Natural killer cell (primary cell): Measurements from ENCODE around the gene SPNS2. TPM values are rescaled to one million over a fixed set of nuclear protein-coding genes. Genes with fewer than 3 reads are reported as not detected.

Experiments used
- ATAC-seq, 3 donors: fragments of 150-1000 bp in 2 of 3; fragments of 200-7000 bp in 1 of 3; cut with Tn5 transposase; 1 replicate in 1 of 3; 2 replicates in 2 of 3; pipeline ENCODE4 v1.10.0; 2021; ENCODE audit warnings: mild to moderate bottlenecking in 2 of 3, moderate library complexity in 2 of 3
- DNase-seq, 2 donors: peaks; one replicate each; pipeline versions ENCODE4 v3.0.0 to v3.0.0-alpha.2; 2013 to 2021; ENCODE audit warnings: mixed read lengths in 1 of 2
- H3K27ac ChIP-seq: one replicate; pipeline ENCODE4 v1.5.1; 2013; ENCODE audit warnings: mild to moderate bottlenecking, low read length
- H3K27me3 ChIP-seq: one replicate; pipeline ENCODE4 v1.6.1; 2013; ENCODE audit warnings: low read length; ENCODE audit not compliant: control insufficient read depth, insufficient read depth
- H3K36me3 ChIP-seq: one replicate; pipeline ENCODE4 v1.6.1; 2013; ENCODE audit warnings: low read length; ENCODE audit not compliant: control insufficient read depth, insufficient read depth
- H3K4me1 ChIP-seq: one replicate; pipeline ENCODE4 v1.6.1; 2013; ENCODE audit warnings: low read length; ENCODE audit not compliant: control insufficient read depth, insufficient read depth
- H3K4me3 ChIP-seq: one replicate; pipeline ENCODE4 v1.5.1; 2013; ENCODE audit warnings: low read length
- H3K9me3 ChIP-seq: one replicate; pipeline ENCODE4 v1.6.1; 2013; ENCODE audit warnings: low read length; ENCODE audit not compliant: control insufficient read depth, insufficient read depth
- H3K27ac Mint-ChIP-seq, 2 donors: one replicate each; pipeline ENCODE4 v1.8.0; 2022; ENCODE audit warnings: mild to moderate bottlenecking in 2 of 2, mixed read lengths in 2 of 2, moderate library complexity in 1 of 2
- H3K27me3 Mint-ChIP-seq, 2 donors: one replicate each; pipeline ENCODE4 v1.8.0; 2022; ENCODE audit warnings: low read depth in 2 of 2, mixed read lengths in 2 of 2
- H3K36me3 Mint-ChIP-seq: one replicate; pipeline ENCODE4 v1.8.0; 2022; ENCODE audit warnings: mixed read lengths
- H3K4me1 Mint-ChIP-seq, 2 donors: one replicate each; pipeline ENCODE4 v1.8.0; 2022; ENCODE audit warnings: mixed read lengths in 2 of 2
- H3K4me3 Mint-ChIP-seq: one replicate; pipeline ENCODE4 v1.8.0; 2022; ENCODE audit warnings: mild to moderate bottlenecking, moderate library complexity, mixed read lengths
- H3K9me3 Mint-ChIP-seq, 2 donors: one replicate each; pipeline ENCODE4 v1.8.0; 2022; ENCODE audit warnings: mixed read lengths in 2 of 2
- WGBS: methylation state at CpG from one replicate; pipeline ENCODE4 v1.1.7; 2013; ENCODE audit warnings: missing lambda C conversion rate; ENCODE audit not compliant: insufficient coverage; 5-methylcytosine and 5-hydroxymethylcytosine counted together
- intact Hi-C: fragments of 100-400 bp; cut with micrococcal nuclease; formaldehyde crosslinking; loops from one replicate; pipeline ENCODE4 v1.14.2; 2022
- total RNA-seq, 4 donors: library from RNA; stranded (reverse); fragments of 120-200 nt in 1 of 4; gene quantifications; one replicate each; pipeline versions ENCODE4 v1.2.3 to v1.2.4, GENCODE V29; 2013 to 2022
- TF ChIP-seq, protein P1 (sequence below): fragments of 200-600 bp; IDR thresholded peaks from one replicate; pipeline ENCODE4 v1.8.0; 2022; ENCODE audit warnings: antibody characterized with exemption

SPNS2 gene
- total RNA-seq, 3 donors from 2014 or later (not counting 1 experiment from before 2014, with no cell fraction given) = 0.28 to 0.93 (median 0.43) TPM

DNA sequence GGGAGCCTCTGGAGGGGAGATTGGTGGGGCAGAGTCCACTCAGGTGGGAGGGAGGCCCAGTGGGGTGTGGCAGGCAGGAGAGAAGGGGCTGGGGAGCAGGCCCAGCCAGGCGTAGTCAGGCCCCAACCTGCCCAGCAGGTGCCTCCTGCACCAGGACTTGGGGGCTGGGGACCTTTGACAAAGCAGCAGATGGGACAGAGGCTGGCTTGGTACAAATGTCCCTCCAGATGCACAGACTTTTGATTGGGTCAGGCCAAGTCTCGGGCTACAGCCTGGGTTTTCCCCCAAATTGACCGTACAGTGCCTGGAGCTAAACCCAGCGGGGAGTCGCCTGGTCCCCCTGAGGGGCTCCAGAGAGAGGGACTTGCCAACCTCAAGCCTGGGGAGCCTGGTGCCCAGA, 61.3 kb downstream of the SPNS2 start:
- H3K27ac ChIP-seq = no peak overlapping the region
- no peak overlapping the region for H3K4me3 ChIP-seq
- no peaks in the 10 kb centered on the region for H3K27me3 Mint-ChIP-seq
- H3K9me3 Mint-ChIP-seq = no peaks in the 10 kb centered on the region
- no peak overlapping the region for H3K27ac Mint-ChIP-seq
- intact Hi-C loops = no loop called here
- peaks cover 14 to 22% of the 10 kb centered on the region in 2 donors for H3K4me1 Mint-ChIP-seq
- H3K9me3 ChIP-seq = no peaks in the 10 kb centered on the region
- ATAC-seq (no peak), DNase-seq (no peak)
- 92% methylated on average over 5 of the region's 5 CpGs for WGBS
- H3K36me3 ChIP-seq = no peaks in the 10 kb centered on the region
- TF ChIP-seq, protein P1, sequence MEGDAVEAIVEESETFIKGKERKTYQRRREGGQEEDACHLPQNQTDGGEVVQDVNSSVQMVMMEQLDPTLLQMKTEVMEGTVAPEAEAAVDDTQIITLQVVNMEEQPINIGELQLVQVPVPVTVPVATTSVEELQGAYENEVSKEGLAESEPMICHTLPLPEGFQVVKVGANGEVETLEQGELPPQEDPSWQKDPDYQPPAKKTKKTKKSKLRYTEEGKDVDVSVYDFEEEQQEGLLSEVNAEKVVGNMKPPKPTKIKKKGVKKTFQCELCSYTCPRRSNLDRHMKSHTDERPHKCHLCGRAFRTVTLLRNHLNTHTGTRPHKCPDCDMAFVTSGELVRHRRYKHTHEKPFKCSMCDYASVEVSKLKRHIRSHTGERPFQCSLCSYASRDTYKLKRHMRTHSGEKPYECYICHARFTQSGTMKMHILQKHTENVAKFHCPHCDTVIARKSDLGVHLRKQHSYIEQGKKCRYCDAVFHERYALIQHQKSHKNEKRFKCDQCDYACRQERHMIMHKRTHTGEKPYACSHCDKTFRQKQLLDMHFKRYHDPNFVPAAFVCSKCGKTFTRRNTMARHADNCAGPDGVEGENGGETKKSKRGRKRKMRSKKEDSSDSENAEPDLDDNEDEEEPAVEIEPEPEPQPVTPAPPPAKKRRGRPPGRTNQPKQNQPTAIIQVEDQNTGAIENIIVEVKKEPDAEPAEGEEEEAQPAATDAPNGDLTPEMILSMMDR = no peak
- H3K27me3 ChIP-seq = no peaks in the 10 kb centered on the region
- H3K4me3 Mint-ChIP-seq = no peak overlapping the region
- H3K36me3 Mint-ChIP-seq = no peaks in the 10 kb centered on the region
- H3K4me1 ChIP-seq = peaks cover 7% of the 10 kb centered on the region

DNA sequence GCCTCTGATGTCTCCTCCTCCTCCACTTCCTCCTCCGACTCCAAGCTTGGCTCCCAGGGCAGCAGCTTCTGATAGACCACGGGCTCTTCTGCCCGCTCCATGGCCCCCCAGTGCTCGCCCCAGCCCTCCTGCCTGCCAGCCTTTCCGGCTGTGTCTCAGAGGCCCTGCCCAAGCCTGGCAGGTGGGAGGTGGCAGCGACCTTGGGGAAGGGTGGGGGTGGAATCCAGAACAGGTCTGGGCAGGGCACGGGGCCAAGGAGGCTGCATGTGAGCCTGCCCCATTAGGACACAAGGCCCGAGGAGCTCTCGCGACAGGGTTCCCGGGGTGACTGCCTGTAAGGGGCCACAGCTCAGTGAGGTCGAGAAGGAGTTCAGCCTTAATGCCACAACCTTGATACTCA, 61.7 kb downstream of the SPNS2 start, which contains the start of gene GGT6:
TSS of gene GGT6 (minus strand) at position 157 of the 400 bp plus-strand sequence. CDS start at position 101, 56 bp downstream.
- intact Hi-C loops = no loop called here
- no peak within 1 kb of the TSS for H3K27ac Mint-ChIP-seq
- no peak for ATAC-seq

DNA sequence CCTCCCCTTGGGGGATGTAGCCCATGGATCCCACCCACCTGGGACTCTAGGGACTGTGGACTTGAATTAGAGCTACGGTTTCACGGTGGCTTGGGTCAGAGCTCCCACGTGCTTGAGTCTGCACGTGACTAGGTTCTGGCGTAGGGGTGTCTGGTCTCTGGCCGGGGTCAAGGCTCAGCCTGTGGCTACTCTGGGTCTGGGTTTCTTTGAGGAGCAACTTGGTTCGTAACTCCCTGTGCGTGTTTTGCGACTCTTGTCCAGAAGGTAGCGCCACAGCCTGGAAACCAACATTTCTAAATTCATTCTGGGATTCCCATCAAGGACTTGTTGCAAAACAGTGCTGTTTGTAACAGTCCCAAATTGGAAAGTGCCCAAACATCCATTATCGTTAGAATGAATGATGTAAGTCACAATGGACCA, 62.2 kb downstream of the SPNS2 start:
- Histone ChIP-seq H3K9me3 (no peaks in the 10 kb centered on the region), H3K27ac (no peak overlapping the region), H3K4me1 (peaks cover 9% of the 10 kb centered on the region), H3K4me3 (no peak overlapping the region), H3K36me3 (no peaks in the 10 kb centered on the region), H3K27me3 (no peaks in the 10 kb centered on the region)
- Mint-ChIP-seq H3K4me3 (no peak overlapping the region), H3K27ac (no peak overlapping the region), H3K9me3 (no peaks in the 10 kb centered on the region), H3K4me1 (peaks cover 10 to 18% of the 10 kb centered on the region in 2 donors), H3K36me3 (no peaks in the 10 kb centered on the region), H3K27me3 (no peaks in the 10 kb centered on the region)
- WGBS = 91% methylated on average over 11 of the region's 11 CpGs
- ATAC-seq (no peak), DNase-seq (no peak)
- intact Hi-C loops = no loop called here
- TF ChIP-seq, protein P1 = no peak

More for the DNA sequence above, 61.7 kb downstream of the SPNS2 start, which contains the start of gene GGT6:
- H3K27me3 ChIP-seq = no peaks in the 10 kb centered on the region
- no peaks in the 10 kb centered on the region for H3K9me3 ChIP-seq
- no peak within 1 kb of the TSS for H3K27ac ChIP-seq
- DNase-seq = no peak
- H3K36me3 ChIP-seq = no peaks in the 10 kb centered on the region
- Mint-ChIP-seq H3K36me3 (no peaks in the 10 kb centered on the region), H3K9me3 (no peaks in the 10 kb centered on the region), H3K4me3 (no peak within 1 kb of the TSS), H3K27me3 (no peaks in the 10 kb centered on the region), H3K4me1 (peaks cover 10 to 18% of the 10 kb centered on the region in 2 donors)
- H3K4me3 ChIP-seq = no peak within 1 kb of the TSS
- 94% methylated on average over 12 of the region's 12 CpGs for WGBS
- peaks cover 8% of the 10 kb centered on the region for H3K4me1 ChIP-seq
- TF ChIP-seq, protein P1 = no peak
